A549 (cell line): ENCODE results near the gene BCL2.

ENCODE experiments used
- ATOH8 ChIP-seq: fragments of 250-450 bp; sonication (Bioruptor Pico); IDR thresholded peaks from 2 replicates; pipeline ENCODE4 v1.5.0; 2020; ENCODE audit warnings: low read depth, mild to moderate bottlenecking, moderate library complexity
- BHLHE40 ChIP-seq: IDR thresholded peaks from 2 replicates; pipeline ENCODE4 v1.6.1; 2012; ENCODE audit warnings: low read depth, low read length, inconsistent platforms
- CBX8 ChIP-seq: fragments of 200-600 bp; sonication (generic); IDR thresholded peaks from 2 replicates; pipeline ENCODE4 v1.6.1; 2016
- CEBPB ChIP-seq, 2 experiments: fragments of >200 bp in 1 of 2; sonication (Bioruptor Twin) in 1 of 2; formaldehyde crosslinking in 1 of 2; IDR thresholded peaks; 2 replicates each; pipeline ENCODE4 v1.6.1; 2012 to 2016
- EP300 ChIP-seq, 2 experiments: fragments of >200 bp; sonication (Bioruptor Twin); formaldehyde crosslinking; IDR thresholded peaks; 2 replicates in 1 of 2; 3 replicates in 1 of 2; pipeline ENCODE4 v1.6.1; 2016 to 2017
- GATA3 ChIP-seq: IDR thresholded peaks from 2 replicates; pipeline ENCODE4 v1.6.1; 2012; ENCODE audit warnings: borderline replicate concordance
- MAX ChIP-seq: IDR thresholded peaks from 2 replicates; pipeline ENCODE4 v1.6.1; 2012
- PBX3 ChIP-seq: IDR thresholded peaks from 2 replicates; pipeline ENCODE4 v1.6.1; 2012
- POLR2A ChIP-seq: IDR thresholded peaks from 2 replicates; pipeline ENCODE4 v1.6.1; 2012; ENCODE audit warnings: mild to moderate bottlenecking, low read length
- RAD21 ChIP-seq, 2 experiments: fragments of >200 bp in 1 of 2; sonication (Bioruptor Twin) in 1 of 2; formaldehyde crosslinking in 1 of 2; IDR thresholded peaks in 1 of 2; conservative IDR thresholded peaks in 1 of 2; 2 replicates in 1 of 2; 3 replicates in 1 of 2; pipeline ENCODE4 v1.6.1; 2012 to 2018; ENCODE audit warnings: inconsistent platforms in 1 of 2
- TF ChIP-seq, protein P1 (sequence below): fragments of >200 bp; sonication (Bioruptor Twin); formaldehyde crosslinking; IDR thresholded peaks from 3 replicates; pipeline ENCODE4 v1.5.1; 2016
- TF ChIP-seq, protein P2 (sequence below): fragments of 200-600 bp; sonication (generic); IDR thresholded peaks from 2 replicates; pipeline ENCODE4 v1.6.1; 2016; ENCODE audit warnings: antibody characterized with exemption, mild to moderate bottlenecking, moderate library complexity

DNA sequence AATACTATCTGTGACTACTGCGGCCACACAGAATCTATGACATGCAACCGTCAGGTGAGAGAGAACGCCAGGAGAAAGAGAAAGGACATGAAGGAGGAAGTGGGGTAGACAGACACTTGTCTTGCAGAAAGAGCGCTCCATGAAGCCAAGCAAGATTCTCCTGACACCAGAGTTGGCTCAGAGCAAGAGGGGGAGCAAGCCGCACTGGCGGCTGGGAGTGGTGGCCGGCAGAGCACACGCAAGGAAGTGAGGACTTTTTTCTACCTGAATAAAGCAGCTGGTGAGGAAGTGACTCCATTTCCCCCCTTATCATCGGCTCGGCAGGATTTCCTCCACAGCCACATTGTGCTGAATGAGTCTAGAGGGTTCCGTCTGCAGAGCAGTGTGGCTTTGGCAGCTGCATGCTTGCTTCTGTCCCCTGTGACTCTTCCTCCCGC, 181.6 kb downstream of the BCL2 start:
- no peak for TF ChIP-seq RAD21 (conservative IDR thresholded peaks at IDR 0.05 in 1 of 2, IDR thresholded peaks at IDR 0.05 in 1 of 2)
- TF ChIP-seq, protein P1, sequence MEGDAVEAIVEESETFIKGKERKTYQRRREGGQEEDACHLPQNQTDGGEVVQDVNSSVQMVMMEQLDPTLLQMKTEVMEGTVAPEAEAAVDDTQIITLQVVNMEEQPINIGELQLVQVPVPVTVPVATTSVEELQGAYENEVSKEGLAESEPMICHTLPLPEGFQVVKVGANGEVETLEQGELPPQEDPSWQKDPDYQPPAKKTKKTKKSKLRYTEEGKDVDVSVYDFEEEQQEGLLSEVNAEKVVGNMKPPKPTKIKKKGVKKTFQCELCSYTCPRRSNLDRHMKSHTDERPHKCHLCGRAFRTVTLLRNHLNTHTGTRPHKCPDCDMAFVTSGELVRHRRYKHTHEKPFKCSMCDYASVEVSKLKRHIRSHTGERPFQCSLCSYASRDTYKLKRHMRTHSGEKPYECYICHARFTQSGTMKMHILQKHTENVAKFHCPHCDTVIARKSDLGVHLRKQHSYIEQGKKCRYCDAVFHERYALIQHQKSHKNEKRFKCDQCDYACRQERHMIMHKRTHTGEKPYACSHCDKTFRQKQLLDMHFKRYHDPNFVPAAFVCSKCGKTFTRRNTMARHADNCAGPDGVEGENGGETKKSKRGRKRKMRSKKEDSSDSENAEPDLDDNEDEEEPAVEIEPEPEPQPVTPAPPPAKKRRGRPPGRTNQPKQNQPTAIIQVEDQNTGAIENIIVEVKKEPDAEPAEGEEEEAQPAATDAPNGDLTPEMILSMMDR: no peak
- TF ChIP-seq POLR2A: no peak
- TF ChIP-seq GATA3: no peak
- TF ChIP-seq ATOH8 (CRISPR knock-in tag): no peak
- TF ChIP-seq MAX: no peak
- TF ChIP-seq EP300 (IDR thresholded peaks at IDR 0.05): no peak
- TF ChIP-seq BHLHE40: no peak
- TF ChIP-seq, protein P2, sequence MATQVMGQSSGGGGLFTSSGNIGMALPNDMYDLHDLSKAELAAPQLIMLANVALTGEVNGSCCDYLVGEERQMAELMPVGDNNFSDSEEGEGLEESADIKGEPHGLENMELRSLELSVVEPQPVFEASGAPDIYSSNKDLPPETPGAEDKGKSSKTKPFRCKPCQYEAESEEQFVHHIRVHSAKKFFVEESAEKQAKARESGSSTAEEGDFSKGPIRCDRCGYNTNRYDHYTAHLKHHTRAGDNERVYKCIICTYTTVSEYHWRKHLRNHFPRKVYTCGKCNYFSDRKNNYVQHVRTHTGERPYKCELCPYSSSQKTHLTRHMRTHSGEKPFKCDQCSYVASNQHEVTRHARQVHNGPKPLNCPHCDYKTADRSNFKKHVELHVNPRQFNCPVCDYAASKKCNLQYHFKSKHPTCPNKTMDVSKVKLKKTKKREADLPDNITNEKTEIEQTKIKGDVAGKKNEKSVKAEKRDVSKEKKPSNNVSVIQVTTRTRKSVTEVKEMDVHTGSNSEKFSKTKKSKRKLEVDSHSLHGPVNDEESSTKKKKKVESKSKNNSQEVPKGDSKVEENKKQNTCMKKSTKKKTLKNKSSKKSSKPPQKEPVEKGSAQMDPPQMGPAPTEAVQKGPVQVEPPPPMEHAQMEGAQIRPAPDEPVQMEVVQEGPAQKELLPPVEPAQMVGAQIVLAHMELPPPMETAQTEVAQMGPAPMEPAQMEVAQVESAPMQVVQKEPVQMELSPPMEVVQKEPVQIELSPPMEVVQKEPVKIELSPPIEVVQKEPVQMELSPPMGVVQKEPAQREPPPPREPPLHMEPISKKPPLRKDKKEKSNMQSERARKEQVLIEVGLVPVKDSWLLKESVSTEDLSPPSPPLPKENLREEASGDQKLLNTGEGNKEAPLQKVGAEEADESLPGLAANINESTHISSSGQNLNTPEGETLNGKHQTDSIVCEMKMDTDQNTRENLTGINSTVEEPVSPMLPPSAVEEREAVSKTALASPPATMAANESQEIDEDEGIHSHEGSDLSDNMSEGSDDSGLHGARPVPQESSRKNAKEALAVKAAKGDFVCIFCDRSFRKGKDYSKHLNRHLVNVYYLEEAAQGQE: no peak
- no peak for TF ChIP-seq CEBPB (IDR thresholded peaks at IDR 0.05)
- no peak for TF ChIP-seq CBX8
- no peak for TF ChIP-seq PBX3
